ENCODE data around the gene RIPOR2.
"Not testable (repeated sequence)": the region's sequence is repeated elsewhere in the genome, so short reads cannot be mapped to it uniquely, and the experiment has no call there.

The RIPOR2 gene

GRCh38 chr6:24924580-24925356 is 11.0 kb downstream of the RIPOR2 start:
- DNase-seq, result no peak

DNA sequence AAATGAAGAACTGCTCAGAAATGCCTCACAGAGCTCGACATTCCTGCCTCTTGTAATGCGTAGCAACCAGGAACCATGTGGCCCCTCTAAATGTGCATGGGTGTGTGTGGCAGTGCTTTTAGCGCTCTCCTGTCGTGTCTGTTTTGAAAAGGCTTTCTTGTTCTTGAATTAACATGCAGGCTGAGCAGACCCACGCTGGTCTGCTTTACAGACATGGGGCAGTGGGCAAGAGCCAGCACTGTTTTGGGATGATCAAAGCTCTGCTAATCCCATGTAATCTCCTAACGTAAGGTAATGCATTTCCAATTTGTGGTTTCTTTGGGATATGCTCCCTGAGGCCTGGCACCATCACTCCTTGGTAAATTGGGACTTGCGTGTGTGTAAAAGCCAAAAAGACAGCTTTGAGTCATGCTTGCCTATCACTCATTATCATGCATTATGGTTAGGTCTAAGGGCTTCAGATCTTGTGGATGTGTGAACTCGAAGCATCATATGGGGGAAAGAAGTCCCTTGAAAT is 11.8 kb downstream of the RIPOR2 start:
- no peak for DNase-seq

DNA sequence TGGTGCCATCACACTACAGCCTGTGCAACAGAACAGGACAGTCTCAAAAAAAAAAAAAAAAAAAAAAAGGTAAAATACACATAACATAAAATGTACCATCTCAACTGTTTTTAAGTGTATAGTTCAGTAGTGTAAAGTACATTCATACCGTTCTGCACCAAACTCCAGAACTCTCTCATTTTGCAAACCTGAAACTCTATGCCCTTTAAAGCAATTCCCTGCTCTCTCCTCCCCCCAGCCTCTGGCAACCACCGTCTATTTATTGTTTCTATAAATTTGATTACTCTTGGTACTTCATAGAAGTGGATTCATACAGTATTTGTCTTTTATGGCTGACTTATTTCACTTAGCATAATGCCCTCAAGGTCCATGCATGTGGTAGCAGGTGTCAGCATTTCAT is 12.9 kb downstream of the RIPOR2 start:
- DNase-seq, result no peak

DNA sequence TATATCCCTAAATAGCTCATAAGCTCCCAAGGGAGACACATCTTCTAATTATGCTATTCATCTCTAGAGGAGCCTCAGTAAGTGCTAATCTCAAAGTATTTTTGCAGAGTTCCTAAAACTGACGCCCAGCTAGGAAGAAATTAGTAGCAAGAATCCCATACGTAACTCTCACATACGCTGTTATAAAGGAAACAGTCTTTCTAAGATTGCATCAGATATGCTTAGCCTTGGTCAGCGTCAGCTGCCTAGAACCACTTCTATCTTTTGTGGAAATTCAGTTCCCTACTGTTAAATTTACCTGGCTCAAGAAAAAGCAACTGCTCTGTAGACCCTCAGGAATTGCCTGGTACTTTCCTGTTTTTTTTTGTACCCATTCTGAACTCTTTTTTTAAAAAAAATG is 13.6 kb downstream of the RIPOR2 start:
- DNase-seq, result no peak

- no peak for DNase-seq
Measured at GRCh38 chr6:24920136-24920535, 15.6 kb downstream of the RIPOR2 start.

DNA sequence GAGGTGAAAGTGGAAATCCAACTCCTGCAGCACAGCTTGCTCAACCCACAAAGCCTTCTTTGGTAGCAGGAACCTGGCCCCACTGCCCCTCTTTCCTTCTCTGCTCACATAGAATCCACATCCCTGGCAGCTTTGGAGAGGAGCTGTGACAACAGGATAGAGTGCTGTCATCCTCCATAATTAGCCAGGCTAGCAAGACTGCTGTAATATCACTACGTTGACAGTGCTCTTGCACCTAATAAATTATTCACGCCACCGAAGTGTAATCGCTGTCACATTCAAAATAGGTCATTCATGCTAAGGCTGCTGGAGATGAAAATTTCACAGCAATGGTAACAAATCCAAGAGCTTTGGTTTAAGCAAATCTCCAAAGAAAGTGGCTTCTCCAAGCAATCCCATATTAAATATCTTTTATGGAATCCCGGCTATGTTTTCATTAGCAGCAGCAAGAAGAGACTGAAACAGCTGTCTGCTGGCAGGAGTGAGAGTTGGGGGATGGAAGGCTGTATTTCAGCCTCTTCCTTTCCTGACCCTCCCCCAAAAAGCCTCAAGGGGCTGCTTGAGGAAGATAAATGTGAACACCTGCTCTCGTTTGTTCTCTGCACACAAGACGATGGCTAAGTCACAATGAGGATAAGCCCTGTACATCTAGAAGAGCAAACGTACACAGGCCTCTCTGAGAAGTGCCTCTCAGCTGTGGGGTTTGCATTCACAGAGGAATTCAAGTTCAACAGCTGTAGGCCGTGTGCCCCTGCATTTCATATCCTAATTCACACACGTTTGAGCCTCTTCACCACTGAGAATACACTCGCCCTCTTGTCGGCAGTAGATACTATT is 16.5 kb downstream of the RIPOR2 start:
- DNase-seq, result peak; percentile 95 to 98

DNA sequence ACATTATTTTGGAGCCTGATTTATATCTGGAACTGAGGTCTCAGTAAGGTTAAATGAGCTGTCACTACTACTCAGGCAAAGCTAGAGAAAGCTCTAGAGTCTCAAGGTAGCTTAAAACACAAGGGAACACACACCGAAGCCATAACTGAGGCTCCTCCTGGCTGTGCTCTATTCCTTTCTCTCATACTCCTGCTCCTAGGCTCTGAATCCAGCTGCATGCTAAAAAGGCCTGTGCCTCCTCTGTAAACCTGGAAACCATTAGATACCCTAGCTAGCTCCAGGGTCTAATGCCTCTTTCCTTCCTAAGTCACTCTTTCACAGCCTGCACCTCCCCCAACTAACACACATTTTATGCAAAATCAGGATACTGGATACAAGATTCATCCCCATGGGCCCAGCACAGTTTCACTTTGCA is 17.1 kb downstream of the RIPOR2 start:
- peak in 1 of 2 experiments; percentile 35 for DNase-seq

DNA sequence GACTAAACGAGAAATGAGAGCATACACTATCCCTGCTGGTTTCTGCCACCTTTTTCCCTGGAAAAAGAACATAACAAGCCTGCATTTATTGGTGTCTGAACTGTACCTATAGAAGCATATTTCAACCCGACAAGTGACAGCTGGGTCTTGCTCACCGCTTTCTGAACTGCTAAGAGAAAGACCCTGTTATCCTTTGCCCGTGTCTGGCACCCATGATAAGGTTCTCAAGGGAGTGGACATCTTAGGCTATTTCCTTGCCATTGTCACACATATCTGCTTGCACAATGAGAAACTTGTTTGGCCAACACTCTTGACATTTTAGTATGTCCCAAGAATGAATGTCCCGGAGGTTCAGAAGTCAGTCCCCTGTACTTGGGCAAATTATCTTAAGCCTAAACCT is 19.3 kb downstream of the RIPOR2 start:
- DNase-seq, result no peak

DNA sequence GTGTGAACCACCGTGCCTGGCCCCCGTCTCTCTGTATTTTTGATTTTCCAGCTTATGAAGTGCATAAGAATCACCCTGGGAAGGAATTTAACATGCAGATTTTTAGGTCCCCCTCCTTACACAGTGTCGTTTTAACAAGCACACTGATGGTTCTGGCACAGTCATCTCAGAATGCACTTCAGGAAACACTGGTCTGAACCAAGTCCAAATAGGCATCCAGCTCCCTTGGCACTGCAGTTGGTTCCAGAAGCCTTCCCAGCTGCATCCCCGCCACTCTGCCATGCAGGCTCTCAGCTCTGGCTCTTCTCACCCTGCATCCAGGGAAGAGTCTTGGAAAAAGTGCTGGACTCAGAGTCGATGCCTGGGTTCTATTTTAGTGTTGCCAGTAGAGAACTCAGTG is 20.1 kb downstream of the RIPOR2 start:
- no peak for DNase-seq

GRCh38 chr6:24914082-24914481 is 21.7 kb downstream of the RIPOR2 start:
- not testable (repeated sequence) for DNase-seq

GRCh38 chr6:24911796-24912382 is 23.9 kb downstream of the RIPOR2 start:
- no peak for DNase-seq

DNA sequence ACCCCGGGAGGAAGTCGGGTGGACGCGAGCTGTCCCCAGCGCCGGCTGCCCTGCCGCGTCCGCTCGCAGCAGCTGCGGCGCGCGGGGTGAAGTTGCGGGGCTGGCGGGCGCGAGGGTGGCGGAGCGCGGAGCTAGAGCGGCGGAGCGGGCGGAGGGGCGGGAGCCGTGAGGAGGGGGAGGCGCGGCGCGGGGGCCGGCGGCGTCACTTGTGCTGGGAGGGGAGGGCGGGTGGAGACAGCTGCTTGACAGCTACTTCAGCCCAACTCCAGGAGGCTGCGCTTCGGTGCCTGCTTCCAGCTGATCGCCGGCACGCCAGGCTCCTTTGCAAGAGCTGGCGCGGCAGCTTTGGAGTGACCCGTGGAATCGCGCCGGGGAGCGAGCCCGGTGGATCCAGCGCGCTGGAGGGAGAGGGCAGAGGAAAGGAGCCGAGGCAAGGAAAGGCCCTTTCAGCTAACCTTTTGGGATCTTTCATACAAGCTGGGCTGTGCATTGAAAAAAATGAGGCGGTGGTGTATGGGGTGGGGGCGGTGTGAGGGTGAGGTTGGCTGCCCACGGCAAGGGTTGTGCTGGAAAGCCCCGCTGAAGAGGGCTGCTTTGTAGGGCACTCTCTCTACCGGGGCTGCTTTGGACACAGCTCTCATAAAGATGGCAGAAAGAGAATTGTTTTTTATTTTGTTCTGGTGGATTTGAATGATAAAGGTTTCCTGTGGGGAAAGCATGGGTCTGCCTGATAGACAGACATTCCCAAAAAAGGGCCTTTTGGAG is 24.6 kb downstream of the RIPOR2 start:
- peak; percentile 54 to 75 for DNase-seq

- peak; percentile 52 to 54 for DNase-seq
Measured at GRCh38 chr6:24910331-24910960, 25.3 kb downstream of the RIPOR2 start.

DNA sequence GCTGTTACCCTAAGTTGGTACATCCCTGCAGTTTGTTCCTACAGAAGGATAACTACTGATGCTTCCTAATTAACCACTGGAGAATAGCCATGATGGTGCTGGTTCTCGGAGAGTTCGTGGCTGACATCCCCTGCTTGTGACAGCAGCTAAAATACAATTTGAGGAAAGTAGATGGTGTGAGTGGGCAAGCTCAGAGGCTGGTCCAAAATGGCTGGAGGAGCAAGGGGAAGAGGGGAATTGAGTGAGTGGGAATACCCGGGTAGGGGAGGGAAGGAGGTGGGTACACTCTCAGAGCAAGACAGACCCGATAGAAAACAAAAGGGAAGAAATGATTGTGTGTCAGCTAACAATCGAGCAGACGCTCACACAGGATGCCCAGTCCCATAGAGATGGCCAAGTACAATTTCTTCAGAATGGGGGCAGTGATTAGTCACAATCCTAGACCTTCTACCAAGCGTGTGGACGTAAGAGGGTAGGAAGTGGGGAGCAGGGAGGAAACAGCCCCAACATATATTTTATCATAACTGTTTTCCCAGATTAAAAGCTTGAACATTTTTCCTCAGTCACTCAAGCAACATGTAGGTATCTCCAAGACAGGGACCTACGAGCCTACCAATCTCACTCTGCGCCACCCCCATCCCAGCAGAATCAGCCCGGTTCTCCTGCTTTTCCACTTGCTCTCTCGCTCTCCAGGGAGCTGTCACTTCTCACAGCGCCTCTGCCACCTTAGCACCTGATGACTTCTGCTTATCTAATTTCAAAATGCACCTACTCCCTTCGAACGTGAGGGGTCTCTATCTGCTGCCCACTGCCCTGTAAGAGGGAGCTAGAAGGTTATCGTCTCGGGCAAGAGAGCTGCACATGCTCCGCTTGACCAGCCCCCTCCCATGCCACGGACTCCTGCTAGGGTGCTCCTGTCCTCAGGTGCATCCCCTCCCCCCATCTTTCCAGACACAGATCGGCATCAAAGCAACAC is 26.2 kb downstream of the RIPOR2 start:
- DNase-seq, result no peak

- DNase-seq, result no peak
Measured at GRCh38 chr6:24908650-24909035, 27.1 kb downstream of the RIPOR2 start.

- DNase-seq, result no peak
Measured at GRCh38 chr6:24907919-24908649, 27.7 kb downstream of the RIPOR2 start.

- no peak for DNase-seq
Measured at GRCh38 chr6:24906314-24906713, 29.4 kb downstream of the RIPOR2 start.

DNA sequence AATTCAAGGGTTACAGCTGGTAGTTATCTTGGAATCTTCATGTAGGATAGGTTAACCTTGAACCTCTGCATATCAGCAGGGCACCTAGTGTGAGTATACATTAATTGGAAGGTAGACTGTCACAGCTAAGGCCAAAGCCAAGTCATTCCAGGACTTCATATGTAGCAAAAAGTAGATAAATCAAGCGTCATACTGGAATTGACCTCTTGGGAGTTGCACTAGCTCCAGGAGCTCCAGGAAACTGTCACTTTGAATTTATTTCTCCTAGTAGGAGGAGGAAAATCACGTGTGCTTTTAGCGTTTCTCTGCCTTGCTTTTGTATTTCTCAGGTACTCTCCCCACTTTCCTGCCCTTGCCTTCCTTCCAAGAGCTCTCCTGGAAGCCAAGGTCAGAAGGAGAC is 30.3 kb downstream of the RIPOR2 start:
- no peak for DNase-seq

DNA sequence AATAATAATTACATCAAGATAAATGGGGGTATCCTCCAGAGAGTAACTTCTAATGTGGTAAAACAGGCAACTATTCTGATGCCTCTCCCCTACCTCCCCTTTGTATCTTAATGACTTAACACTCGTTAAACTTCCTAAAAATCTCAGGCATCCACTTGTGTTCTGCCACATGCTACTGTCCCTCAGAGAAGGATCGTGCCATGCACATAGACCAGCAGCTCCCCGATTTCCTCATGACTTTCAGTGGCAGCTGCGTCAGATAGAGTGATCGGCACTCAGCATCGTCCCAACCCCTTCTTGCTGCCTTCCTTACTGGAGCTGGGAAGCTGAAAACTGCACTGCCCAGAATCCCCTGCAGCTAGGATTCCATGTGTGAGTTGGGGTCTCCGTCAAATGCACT is 32.1 kb downstream of the RIPOR2 start:
- DNase-seq, result no peak

- no peak for DNase-seq
Measured at GRCh38 chr6:24902782-24903181, 33.0 kb downstream of the RIPOR2 start.
